GM19438 (cell line): ENCODE measurements around the gene FASN.

ENCODE experiments used
- ATAC-seq: cut with Tn5 transposase; IDR thresholded peaks from one replicate; pipeline ENCODE4 v1.9.1; 2021; ENCODE audit warnings: low read depth; ENCODE audit not compliant: unreplicated experiment

FASN gene

GRCh38 chr17:82089723-82090548, 8.1 kb downstream of the FASN start:
- no peak for ATAC-seq

GRCh38 chr17:82088838-82089722, 9.0 kb downstream of the FASN start:
- ATAC-seq = no peak

GRCh38 chr17:82087961-82088837, 9.8 kb downstream of the FASN start:
- no peak for ATAC-seq

- no peak for ATAC-seq
Measured at GRCh38 chr17:82086941-82087906, 10.8 kb downstream of the FASN start.

GRCh38 chr17:82085931-82086764, 11.9 kb downstream of the FASN start:
- no peak for ATAC-seq

- no peak for ATAC-seq
Measured at GRCh38 chr17:82085031-82085861, 12.8 kb downstream of the FASN start.

GRCh38 chr17:82084373-82085030, 13.5 kb downstream of the FASN start:
- ATAC-seq = no peak

GRCh38 chr17:82083533-82084359, 14.3 kb downstream of the FASN start:
- ATAC-seq = no peak

GRCh38 chr17:82083009-82083408, 15.0 kb downstream of the FASN start:
- ATAC-seq = no peak

GRCh38 chr17:82082456-82082855, 15.6 kb downstream of the FASN start:
- ATAC-seq = no peak

- no peak for ATAC-seq
Measured at GRCh38 chr17:82081966-82082365, 16.1 kb downstream of the FASN start.

- ATAC-seq = no peak
Measured at GRCh38 chr17:82081546-82081945, 16.5 kb downstream of the FASN start.

GRCh38 chr17:82080789-82081464, 17.1 kb downstream of the FASN start:
- ATAC-seq = no peak

GRCh38 chr17:82080048-82080788, 17.8 kb downstream of the FASN start:
- no peak for ATAC-seq

- ATAC-seq = no peak
Measured at GRCh38 chr17:82079001-82079677, 18.9 kb downstream of the FASN start.
